ENCODE data around the gene CHST3.
"Not testable (repeated sequence)": the region's sequence is repeated elsewhere in the genome, so short reads cannot be mapped to it uniquely, and the experiment has no call there.

CHST3 gene

GRCh38 chr10:71952745-71953144 lies 11.4 kb upstream of the CHST3 start:
- no peak for DNase-seq

- no peak for DNase-seq
These were observed 6.5 kb upstream of the CHST3 start for GRCh38 chr10:71957546-71958275.

- DNase-seq = no peak
These were observed 4.7 kb upstream of the CHST3 start for GRCh38 chr10:71959526-71959925.

GRCh38 chr10:71961831-71962230 lies 2.4 kb upstream of the CHST3 start:
- no peak for DNase-seq

GRCh38 chr10:71962901-71963300 lies 1.3 kb upstream of the CHST3 start:
- DNase-seq = no peak

- no peak for DNase-seq
These were observed 671 bp upstream of the CHST3 start for GRCh38 chr10:71963351-71964097.

GRCh38 chr10:71964743-71965515 lies 734 bp downstream of the CHST3 start:
- peak in 1 of 2 donors; percentile 8 for DNase-seq

GRCh38 chr10:71965623-71966022 lies 1.4 kb downstream of the CHST3 start:
- no peak for DNase-seq

- DNase-seq = no peak
These were observed 2.1 kb downstream of the CHST3 start for GRCh38 chr10:71966046-71967004.

GRCh38 chr10:71967958-71968357 lies 3.8 kb downstream of the CHST3 start:
- not testable (repeated sequence) for DNase-seq

GRCh38 chr10:71968553-71969474 lies 4.6 kb downstream of the CHST3 start:
- no peak for DNase-seq

GRCh38 chr10:71969929-71970328 lies 5.7 kb downstream of the CHST3 start:
- no peak for DNase-seq

GRCh38 chr10:71970331-71970730 lies 6.1 kb downstream of the CHST3 start:
- DNase-seq = no peak

- no peak for DNase-seq
These were observed 6.7 kb downstream of the CHST3 start for GRCh38 chr10:71970869-71971268.

GRCh38 chr10:71971311-71971731 lies 7.1 kb downstream of the CHST3 start:
- DNase-seq = no peak

GRCh38 chr10:71971769-71972555 lies 7.8 kb downstream of the CHST3 start:
- no peak for DNase-seq

- DNase-seq = no peak
These were observed 8.8 kb downstream of the CHST3 start for GRCh38 chr10:71972746-71973695.

- no peak for DNase-seq
These were observed 9.7 kb downstream of the CHST3 start for GRCh38 chr10:71973777-71974488.

Data from bone marrow (tissue), 2 donors.